Immature natural killer cell (primary cell): Measurements from ENCODE around the gene HMGXB3. TPM values are rescaled to one million over a fixed set of nuclear protein-coding genes. Genes with fewer than 3 reads are reported as not detected.

Source experiments
- DNase-seq, 3 donors: peaks; one replicate each; pipeline ENCODE4 v3.0.0; 2022; ENCODE audit warnings: mixed read lengths in 1 of 3
- H3K27ac Mint-ChIP-seq, 6 donors: one replicate each; pipeline ENCODE4 v1.8.0; 2020; ENCODE audit warnings: mixed read lengths in 6 of 6, mild to moderate bottlenecking in 5 of 6, inconsistent platforms in 4 of 6, moderate library complexity in 3 of 6
- H3K27me3 Mint-ChIP-seq, 3 donors: one replicate each; pipeline ENCODE4 v1.8.0; 2020 to 2021; ENCODE audit warnings: low read depth in 3 of 3, mild to moderate bottlenecking in 3 of 3, mixed read lengths in 3 of 3, moderate library complexity in 3 of 3, inconsistent platforms in 1 of 3
- H3K36me3 Mint-ChIP-seq, 3 donors: one replicate each; pipeline ENCODE4 v1.8.0; 2020; ENCODE audit warnings: mixed read lengths in 3 of 3, inconsistent platforms in 2 of 3, mild to moderate bottlenecking in 2 of 3
- H3K4me1 Mint-ChIP-seq, 2 donors: one replicate each; pipeline ENCODE4 v1.8.0; 2020; ENCODE audit warnings: inconsistent platforms in 2 of 2, mild to moderate bottlenecking in 2 of 2, mixed read lengths in 2 of 2, moderate library complexity in 1 of 2
- H3K4me3 Mint-ChIP-seq, 5 donors: one replicate each; pipeline ENCODE4 v1.8.0; 2020; ENCODE audit warnings: mild to moderate bottlenecking in 5 of 5, mixed read lengths in 5 of 5, inconsistent platforms in 3 of 5, moderate library complexity in 3 of 5
- H3K9me3 Mint-ChIP-seq, 6 donors: one replicate each; pipeline ENCODE4 v1.8.0; 2020; ENCODE audit warnings: mild to moderate bottlenecking in 6 of 6, mixed read lengths in 6 of 6, inconsistent platforms in 4 of 6, moderate library complexity in 3 of 6
- polyA plus RNA-seq, 3 donors: library from polyadenylated mRNA; unstranded; fragments of 300-500 nt; fragmentation: Illumina TruSeq; gene quantifications; one replicate each; pipeline ENCODE4 v1.2.3, GENCODE V29; 2021

HMGXB3 gene
- polyA plus RNA-seq, 3 donors from 2014 or later = 5.2 to 16.2 (median 12.7) TPM

DNA sequence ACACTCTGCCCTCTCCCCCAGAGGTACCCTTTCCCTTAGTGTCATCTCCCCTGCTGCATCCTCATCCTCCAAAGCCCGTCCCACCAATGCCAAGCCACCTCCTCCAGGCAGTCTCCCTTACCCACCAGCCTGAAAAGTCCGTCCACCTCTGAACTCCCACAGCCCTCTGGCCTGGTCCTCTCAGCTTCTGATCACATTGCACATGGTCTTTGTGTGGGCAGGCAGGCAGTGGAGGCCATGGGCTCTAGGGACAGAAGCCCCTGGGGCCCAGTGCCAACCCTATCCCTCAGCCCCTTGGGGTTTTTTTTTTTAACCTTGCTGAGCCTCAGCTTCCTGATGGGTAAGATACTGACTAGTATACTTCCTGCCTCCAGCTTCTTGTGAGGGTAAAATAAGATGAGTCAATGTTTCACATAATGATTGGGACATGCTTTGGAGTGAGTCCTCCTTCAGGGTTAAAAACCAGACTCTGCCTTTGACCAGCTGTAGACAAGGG lies 66.4 kb downstream of the HMGXB3 start:
- no peak for DNase-seq
- Mint-ChIP-seq H3K4me3 (no peak overlapping the region), H3K27ac (no peak overlapping the region)

GRCh38 chr5:150067405-150067960 lies 66.9 kb downstream of the HMGXB3 start:
- no peak overlapping the region for H3K27ac Mint-ChIP-seq

More for the DNA sequence above, 66.4 kb downstream of the HMGXB3 start:
- no peaks in the 10 kb centered on the region for H3K9me3 Mint-ChIP-seq
- peaks cover 0 to 3% of the 10 kb centered on the region in 2 donors for H3K4me1 Mint-ChIP-seq
- H3K36me3 Mint-ChIP-seq = no peaks in the 10 kb centered on the region
- peaks cover 3 to 7% (median 5%) of the 10 kb centered on the region in 3 donors for H3K27me3 Mint-ChIP-seq

DNA sequence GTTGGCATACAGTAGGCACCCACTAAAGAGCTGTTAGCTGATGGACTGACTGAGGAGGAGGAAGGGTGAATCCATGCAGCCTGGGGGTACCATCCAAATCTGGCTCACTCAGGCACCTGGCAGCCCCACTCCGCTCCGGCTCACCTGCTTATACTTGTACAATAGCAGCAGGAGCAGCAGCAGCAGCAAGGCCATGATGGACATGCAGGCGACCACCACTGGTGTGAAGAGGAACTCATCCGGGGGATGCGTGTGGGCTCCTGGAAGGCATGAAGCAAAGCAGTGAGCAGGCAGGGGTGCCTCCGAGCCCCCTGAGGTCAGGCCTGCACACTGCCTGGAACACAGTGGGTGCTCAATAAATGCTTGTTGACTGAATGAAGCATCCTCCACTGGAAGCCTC lies 67.5 kb downstream of the HMGXB3 start:
- no peaks in the 10 kb centered on the region for H3K36me3 Mint-ChIP-seq
- no peak for DNase-seq
- no peaks in the 10 kb centered on the region for H3K9me3 Mint-ChIP-seq
- peaks cover 0 to 3% of the 10 kb centered on the region in 2 donors for H3K4me1 Mint-ChIP-seq
- H3K4me3 Mint-ChIP-seq = no peak overlapping the region
- H3K27ac Mint-ChIP-seq = no peak overlapping the region
- H3K27me3 Mint-ChIP-seq = peaks cover 5 to 7% (median 7%) of the 10 kb centered on the region in 3 donors

More at GRCh38 chr5:150067405-150067960, 66.9 kb downstream of the HMGXB3 start:
- H3K4me3 Mint-ChIP-seq = no peak overlapping the region
- peaks cover 0 to 3% of the 10 kb centered on the region in 2 donors for H3K4me1 Mint-ChIP-seq
- no peaks in the 10 kb centered on the region for H3K9me3 Mint-ChIP-seq
- no peak for DNase-seq
- H3K27me3 Mint-ChIP-seq = peaks cover 3 to 7% (median 5%) of the 10 kb centered on the region in 3 donors
- H3K36me3 Mint-ChIP-seq = no peaks in the 10 kb centered on the region

GRCh38 chr5:150068472-150068871 lies 67.9 kb downstream of the HMGXB3 start:
- Mint-ChIP-seq H3K4me3 (no peak overlapping the region), H3K9me3 (no peaks in the 10 kb centered on the region), H3K27me3 (peaks cover 5 to 10% (median 7%) of the 10 kb centered on the region in 3 donors), H3K27ac (no peak overlapping the region), H3K36me3 (no peaks in the 10 kb centered on the region), H3K4me1 (peaks cover 0 to 3% of the 10 kb centered on the region in 2 donors)
- DNase-seq = no peak

GRCh38 chr5:150068961-150069645 lies 68.6 kb downstream of the HMGXB3 start:
- Mint-ChIP-seq H3K36me3 (no peaks in the 10 kb centered on the region), H3K9me3 (no peaks in the 10 kb centered on the region), H3K27ac (no peak overlapping the region), H3K27me3 (peaks cover 5 to 7% (median 7%) of the 10 kb centered on the region in 3 donors), H3K4me1 (peaks cover 0 to 3% of the 10 kb centered on the region in 2 donors), H3K4me3 (no peak overlapping the region)
- DNase-seq = no peak

GRCh38 chr5:150069672-150070627 lies 69.4 kb downstream of the HMGXB3 start:
- H3K9me3 Mint-ChIP-seq = no peaks in the 10 kb centered on the region
- H3K27ac Mint-ChIP-seq = no peak overlapping the region
- DNase-seq = no peak
- H3K4me3 Mint-ChIP-seq = no peak overlapping the region
- H3K27me3 Mint-ChIP-seq = peaks cover 3 to 7% (median 4%) of the 10 kb centered on the region in 3 donors
- no peaks in the 10 kb centered on the region for H3K36me3 Mint-ChIP-seq
- peaks cover 0 to 3% of the 10 kb centered on the region in 2 donors for H3K4me1 Mint-ChIP-seq

DNA sequence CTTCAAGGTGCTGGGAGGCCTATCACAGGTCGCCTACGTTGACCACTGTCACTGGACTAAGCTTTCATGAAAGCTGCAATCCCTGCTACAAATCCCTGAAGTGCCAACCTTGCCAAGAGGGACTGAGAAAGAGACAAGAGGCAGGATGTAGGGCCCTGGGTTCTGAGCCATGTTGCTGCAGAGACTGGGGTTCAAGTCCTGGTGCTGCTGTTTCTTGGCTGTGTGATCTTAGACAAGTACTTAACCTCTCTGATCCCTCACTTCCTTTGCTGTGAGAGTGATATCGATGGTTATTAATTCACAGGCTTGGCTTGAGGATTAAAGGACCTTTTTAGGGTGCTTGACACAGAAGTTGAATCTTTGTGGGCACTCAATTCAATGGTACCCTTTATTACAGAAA lies 70.3 kb downstream of the HMGXB3 start:
- H3K4me3 Mint-ChIP-seq = no peak overlapping the region
- H3K36me3 Mint-ChIP-seq = no peaks in the 10 kb centered on the region
- H3K9me3 Mint-ChIP-seq = no peaks in the 10 kb centered on the region
- no peak overlapping the region for H3K27ac Mint-ChIP-seq
- H3K4me1 Mint-ChIP-seq = peaks cover 0 to 3% of the 10 kb centered on the region in 2 donors
- no peak for DNase-seq
- peaks cover 3 to 7% (median 3%) of the 10 kb centered on the region in 3 donors for H3K27me3 Mint-ChIP-seq

DNA sequence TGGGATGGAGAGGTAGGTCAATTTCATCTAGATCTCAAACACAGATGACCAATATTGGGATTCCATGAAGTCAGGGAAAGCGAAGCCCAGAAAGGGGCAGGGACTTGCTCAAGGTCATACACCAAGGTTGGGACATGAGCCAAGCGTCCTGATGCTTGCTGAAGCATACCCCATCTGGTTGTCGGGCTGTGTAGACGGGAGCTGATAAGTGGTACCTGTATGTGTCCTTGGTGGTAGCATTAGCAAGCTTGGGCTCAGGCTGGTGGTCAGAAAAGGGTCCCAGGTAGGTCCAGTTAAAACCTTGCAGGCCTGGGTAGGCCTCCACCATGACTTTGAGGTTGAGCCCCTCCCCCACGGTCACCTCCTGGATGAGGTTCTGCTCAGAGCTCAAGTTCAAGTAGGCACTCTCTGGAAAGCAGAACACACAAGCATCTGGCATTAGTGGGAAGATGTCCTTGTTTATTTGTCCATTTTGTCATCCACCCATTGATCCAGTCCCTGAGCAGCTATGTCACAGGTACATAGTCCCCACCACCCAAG lies 72.6 kb downstream of the HMGXB3 start:
- H3K4me1 Mint-ChIP-seq = no peaks in the 10 kb centered on the region
- no peak overlapping the region for H3K4me3 Mint-ChIP-seq
- DNase-seq = no peak
- no peaks in the 10 kb centered on the region for H3K36me3 Mint-ChIP-seq
- H3K27ac Mint-ChIP-seq = no peak overlapping the region
- no peaks in the 10 kb centered on the region for H3K9me3 Mint-ChIP-seq
- peaks cover 0 to 7% (median 5%) of the 10 kb centered on the region in 3 donors for H3K27me3 Mint-ChIP-seq

- Mint-ChIP-seq H3K36me3 (no peaks in the 10 kb centered on the region), H3K4me1 (no peaks in the 10 kb centered on the region), H3K27me3 (peaks cover 4 to 10% (median 5%) of the 10 kb centered on the region in 3 donors), H3K4me3 (no peak overlapping the region), H3K9me3 (no peaks in the 10 kb centered on the region), H3K27ac (no peak overlapping the region)
- DNase-seq = no peak
Observed at GRCh38 chr5:150073677-150074076, 73.1 kb downstream of the HMGXB3 start.

DNA sequence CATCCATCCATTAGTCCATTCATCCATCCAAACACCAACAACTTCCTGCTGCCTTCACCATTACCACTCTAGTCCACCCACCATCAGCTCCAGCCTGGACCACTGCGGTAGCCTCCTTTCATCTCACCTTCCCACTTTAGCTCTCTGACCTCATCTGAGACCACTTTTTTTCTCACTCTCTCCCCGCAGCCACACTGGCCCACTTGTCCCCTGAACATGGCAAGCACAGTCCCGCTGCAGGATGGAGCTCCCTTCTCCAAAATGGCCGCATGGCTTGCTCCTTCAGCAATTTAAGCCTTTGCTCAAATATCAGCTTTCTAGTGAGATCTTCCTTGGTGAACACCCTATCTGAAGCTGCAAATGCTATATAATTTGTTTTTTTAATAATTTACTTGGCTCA lies 74.7 kb downstream of the HMGXB3 start:
- Mint-ChIP-seq H3K36me3 (peaks cover 0 to 5% (median 0%) of the 10 kb centered on the region in 3 donors), H3K9me3 (no peaks in the 10 kb centered on the region), H3K4me1 (no peaks in the 10 kb centered on the region), H3K27me3 (peaks cover 5 to 12% (median 8%) of the 10 kb centered on the region in 3 donors), H3K27ac (no peak overlapping the region), H3K4me3 (no peak overlapping the region)
- no peak for DNase-seq

GRCh38 chr5:150075806-150076205 lies 75.3 kb downstream of the HMGXB3 start:
- Mint-ChIP-seq H3K4me1 (no peaks in the 10 kb centered on the region), H3K36me3 (peaks cover 0 to 5% (median 0%) of the 10 kb centered on the region in 3 donors), H3K27ac (no peak overlapping the region), H3K27me3 (peaks cover 5 to 12% (median 8%) of the 10 kb centered on the region in 3 donors), H3K9me3 (no peaks in the 10 kb centered on the region), H3K4me3 (no peak overlapping the region)
- no peak for DNase-seq

DNA sequence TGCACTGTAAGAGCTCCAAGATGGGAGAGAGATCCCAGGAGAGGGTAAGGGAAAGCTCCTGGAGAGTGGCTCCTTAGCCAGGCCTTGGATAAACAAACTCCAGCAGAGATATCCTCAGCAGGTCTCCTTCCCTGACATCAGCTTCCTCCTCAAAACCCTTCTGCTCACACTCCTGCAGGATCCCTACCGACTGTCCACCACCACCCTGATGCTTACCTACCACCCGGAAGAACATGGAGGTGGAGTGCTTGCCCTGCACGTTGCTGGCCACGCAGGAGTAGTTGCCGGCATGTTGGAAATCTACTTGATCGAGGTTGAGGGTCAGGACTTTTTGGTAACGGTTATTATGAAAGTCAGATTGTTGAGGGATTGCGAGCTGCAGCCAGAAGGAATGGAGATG lies 76.5 kb downstream of the HMGXB3 start:
- Mint-ChIP-seq H3K36me3 (peaks cover 0 to 9% (median 0%) of the 10 kb centered on the region in 3 donors), H3K27ac (no peak overlapping the region), H3K4me1 (peaks cover under 1 to 2% of the 10 kb centered on the region in 2 donors), H3K27me3 (peaks cover 5 to 12% (median 8%) of the 10 kb centered on the region in 3 donors), H3K4me3 (no peak overlapping the region), H3K9me3 (no peaks in the 10 kb centered on the region)
- DNase-seq = no peak

GRCh38 chr5:150077996-150078801 lies 77.7 kb downstream of the HMGXB3 start:
- peaks cover 7 to 9% (median 8%) of the 10 kb centered on the region in 3 donors for H3K27me3 Mint-ChIP-seq
- no peaks in the 10 kb centered on the region for H3K9me3 Mint-ChIP-seq
- H3K27ac Mint-ChIP-seq = no peak overlapping the region
- H3K36me3 Mint-ChIP-seq = peaks cover 0 to 9% (median 0%) of the 10 kb centered on the region in 3 donors
- no peak overlapping the region for H3K4me3 Mint-ChIP-seq
- no peak for DNase-seq
- peaks cover 5 to 11% of the 10 kb centered on the region in 2 donors for H3K4me1 Mint-ChIP-seq
